Ovary (tissue), 9 donors: Measurements from ENCODE around the gene STARD8. TPM values are rescaled to one million over a fixed set of nuclear protein-coding genes. Genes with fewer than 3 reads are reported as not detected.

Experiments used
- DNase-seq, 5 donors: peaks; one replicate each; pipeline ENCODE4 v3.0.0-alpha.2; 2019 to 2020
- H3K27ac ChIP-seq, 2 donors: fragments of 200-600 bp; one replicate each; pipeline versions ENCODE4 v1.5.1 to v1.8.0; 2019 to 2022
- H3K27me3 ChIP-seq: fragments of 200-600 bp; one replicate; pipeline ENCODE4 v1.8.0; 2022
- H3K36me3 ChIP-seq: fragments of 200-600 bp; sonication (generic); one replicate; pipeline ENCODE4 v1.5.1; 2019
- H3K4me1 ChIP-seq: one replicate; pipeline ENCODE4 v1.8.1; 2013; ENCODE audit warnings: mild to moderate bottlenecking, moderate library complexity; ENCODE audit not compliant: insufficient read depth
- H3K4me3 ChIP-seq: fragments of 200-600 bp; sonication (generic); one replicate; pipeline ENCODE4 v1.5.1; 2017
- H3K9me3 ChIP-seq, 2 donors: fragments of 200-600 bp in 1 of 2; sonication (generic) in 1 of 2; one replicate each; pipeline versions ENCODE4 v1.5.1 to v1.8.1; 2013 to 2019; ENCODE audit warnings: mild to moderate bottlenecking in 1 of 2, moderate library complexity in 1 of 2
- CTCF ChIP-seq, 3 donors: fragments of 450-650 bp in 2 of 3; fragments of 200-600 bp in 1 of 3; IDR thresholded peaks; one replicate each; pipeline versions ENCODE4 v1.5.1 to v1.8.0; 2016 to 2022; ENCODE audit warnings: antibody characterized with exemption in 3 of 3, mild to moderate bottlenecking in 1 of 3
- EP300 ChIP-seq: sonication (generic); formaldehyde crosslinking; IDR thresholded peaks from one replicate; pipeline ENCODE4 v1.6.1; 2017; ENCODE audit warnings: antibody characterized with exemption
- POLR2A ChIP-seq: fragments of 450-650 bp; IDR thresholded peaks from one replicate; pipeline ENCODE4 v1.6.1; 2017; ENCODE audit warnings: antibody characterized with exemption, mild to moderate bottlenecking, moderate library complexity
- WGBS, 3 donors: extraction: QIAGEN DNeasy Blood & Tissue Kit in 1 of 3; methylation state at CpG; one replicate each; pipeline versions ENCODE4 v1.1.5 to v1.1.7; 2013 to 2017; 5-methylcytosine and 5-hydroxymethylcytosine counted together
- intact Hi-C, 4 donors: fragments of 100-400 bp; cut with DNase I; formaldehyde crosslinking; loops; one replicate each; pipeline versions ENCODE4 v1.11.0 to v1.15.1; 2022 to 2023
- polyA plus RNA-seq, 2 donors: library from polyadenylated mRNA; stranded (reverse); fragments of 200-250 nt in 1 of 2; fragments of 350-450 nt in 1 of 2; fragmentation: Illumina TruSeq in 1 of 2; extraction: RNeasy Lipid Tissue Mini Kit (QIAGEN cat#74804) in 1 of 2; gene quantifications; one replicate each; pipeline ENCODE4 v1.2.3, GENCODE V29; 2013 to 2014
- total RNA-seq, 7 donors: library from RNA; depleted of rRNA in 2 of 7; stranded (reverse); fragments of >200 nt in 2 of 7; fragmentation: NEBNext Ultra II Directional in 3 of 7; extraction: Animal tissue kit (Norgen Biotek cat#: 25700) in 3 of 7; gene quantifications; one replicate each; pipeline versions ENCODE4 v1.1.0 to v1.2.4, GENCODE V29; 2016 to 2023
- donor health status: DM: no; HTN: no; CAD: no; lungs with moderate emphysema.
- donor health status: DM: no; HTN: no; CAD: no.
- donor health status: Bipolar disorder and iron deficiency.
- donor health status: DM: yes; HTN: yes; CAD: no.
- donor health status: DM: no; HTN: no; CAD: no.
- donor health status: DM: yes; HTN: yes; CAD: no.

STARD8 gene
- total and polyA plus RNA-seq, 9 donors, result 2.3 to 7.8 (median 4.6) TPM

- Histone ChIP-seq H3K27ac (no peak overlapping the region), H3K9me3 (no peaks in the 10 kb centered on the region), H3K4me3 (no peak overlapping the region), H3K4me1 (no peaks in the 10 kb centered on the region), H3K27me3 (no peaks in the 10 kb centered on the region), H3K36me3 (no peaks in the 10 kb centered on the region)
- intact Hi-C loops, result no loop called here
- WGBS, 3 donors, result 32 to 51% (median 46%) methylated on average over 2 of the region's 2 CpGs
- TF ChIP-seq EP300 (no peak), CTCF (IDR thresholded peaks at IDR 0.05) (no peak), POLR2A (no peak)
- no peak for DNase-seq
Observed at GRCh38 chrX:68751372-68751771, 103.9 kb downstream of the STARD8 start.

- intact Hi-C loops, result no loop called here
- Histone ChIP-seq H3K4me3 (no peak overlapping the region), H3K27ac (no peak overlapping the region), H3K36me3 (no peaks in the 10 kb centered on the region), H3K27me3 (no peaks in the 10 kb centered on the region), H3K4me1 (no peaks in the 10 kb centered on the region), H3K9me3 (no peaks in the 10 kb centered on the region)
- 77 to 83% (median 81%) methylated on average over 2 of the region's 2 CpGs for WGBS, 3 donors
- no peak for TF ChIP-seq EP300
- no peak for TF ChIP-seq CTCF (IDR thresholded peaks at IDR 0.05)
- no peak for TF ChIP-seq POLR2A
- no peak for DNase-seq
Observed at GRCh38 chrX:68753218-68753617, 105.8 kb downstream of the STARD8 start.

GRCh38 chrX:68754406-68754805, 106.9 kb downstream of the STARD8 start:
- intact Hi-C loops, result no loop called here
- H3K9me3 ChIP-seq, result no peaks in the 10 kb centered on the region
- 66 to 77% (median 75%) methylated on average over 7 of the region's 7 CpGs for WGBS, 3 donors
- no peak overlapping the region for H3K4me3 ChIP-seq
- no peaks in the 10 kb centered on the region for H3K36me3 ChIP-seq
- TF ChIP-seq POLR2A (no peak), EP300 (no peak), CTCF (IDR thresholded peaks at IDR 0.05) (no peak)
- no peak overlapping the region for H3K27ac ChIP-seq
- no peaks in the 10 kb centered on the region for H3K27me3 ChIP-seq
- no peaks in the 10 kb centered on the region for H3K4me1 ChIP-seq
- DNase-seq, result no peak

GRCh38 chrX:68755616-68756125, 108.2 kb downstream of the STARD8 start:
- no peak for DNase-seq
- Histone ChIP-seq H3K36me3 (no peaks in the 10 kb centered on the region), H3K9me3 (no peaks in the 10 kb centered on the region), H3K27ac (no peak overlapping the region), H3K4me1 (no peaks in the 10 kb centered on the region), H3K4me3 (no peak overlapping the region), H3K27me3 (no peaks in the 10 kb centered on the region)
- WGBS, 3 donors, result 43 to 58% (median 55%) methylated on average over 3 of the region's 3 CpGs
- TF ChIP-seq EP300, result no peak
- no peak for TF ChIP-seq POLR2A
- TF ChIP-seq CTCF (IDR thresholded peaks at IDR 0.05), result no peak
- intact Hi-C loops, result no loop called here
